SK-N-SH (cell line): ENCODE measurements around the gene STXBP1. TPM values are rescaled to one million over a fixed set of nuclear protein-coding genes. Genes with fewer than 3 reads are reported as not detected.

Experiments
- CTCF ChIA-PET: fragments of 300-600, 350-600 bp; formaldehyde crosslinking; extraction: SDS; loops from one replicate; lab custom pipeline; 2021; lab: Yijun Ruan, JAX
- POLR2A ChIA-PET: fragments of 350-600 bp; sonication (Branson Sonifier 250); formaldehyde crosslinking; extraction: SDS; loops from one replicate; lab custom pipeline; 2020; ENCODE audit warnings: antibody characterized with exemption, inconsistent platforms; lab: Yijun Ruan, JAX
- DNase-seq: peaks from one replicate; pipeline ENCODE4 v3.0.0; 2012
- H2AFZ ChIP-seq: fragments of 200-600 bp; sonication (generic); 2 replicates; pipeline ENCODE4 v1.8.1; 2016; ENCODE audit warnings: antibody characterized with exemption, mild to moderate bottlenecking, low read depth
- H3F3A ChIP-seq: fragments of 200-600 bp; sonication (generic); replicated peaks from 2 replicates; pipeline ENCODE3; 2016; ENCODE audit warnings: antibody characterized with exemption, mild to moderate bottlenecking; ENCODE audit not compliant: insufficient read depth
- H3K27ac ChIP-seq, 2 experiments: fragments of 200-500 bp in 1 of 2; fragments of 200-600 bp in 1 of 2; sonication (Bioruptor generic) in 1 of 2; sonication (generic), shearing (Covaris generic) in 1 of 2; 2 replicates each; pipeline versions ENCODE4 v1.5.1 to v1.6.1; 2014 to 2016; ENCODE audit warnings: low read depth in 2 of 2, inconsistent platforms in 1 of 2, low read length in 1 of 2, mild to moderate bottlenecking in 1 of 2, mixed read lengths in 1 of 2
- H3K27me3 ChIP-seq: fragments of 200-600 bp; sonication (generic), shearing (Covaris generic); 2 replicates; pipeline ENCODE4 v1.6.1; 2016; ENCODE audit warnings: mixed run types; ENCODE audit not compliant: insufficient read depth
- H3K36me3 ChIP-seq, 2 experiments: fragments of 200-500 bp in 1 of 2; fragments of 200-600 bp in 1 of 2; sonication (Bioruptor generic) in 1 of 2; sonication (generic) in 1 of 2; replicated peaks in 1 of 2; 2 replicates each; pipeline versions ENCODE3 to v1.5.1; 2014 to 2016; ENCODE audit warnings: low read length in 1 of 2, mild to moderate bottlenecking in 1 of 2; ENCODE audit not compliant: insufficient read depth in 2 of 2, control insufficient read depth in 1 of 2
- H3K4me1 ChIP-seq, 2 experiments: fragments of 200-500 bp in 1 of 2; fragments of 200-600 bp in 1 of 2; sonication (Bioruptor generic) in 1 of 2; sonication (generic), shearing (Covaris generic) in 1 of 2; 2 replicates each; pipeline versions ENCODE4 v1.5.1 to v1.6.1; 2014 to 2016; ENCODE audit warnings: low read depth in 1 of 2, low read length in 1 of 2, mixed run types in 1 of 2; ENCODE audit not compliant: insufficient read depth in 2 of 2, control insufficient read depth in 1 of 2
- H3K4me2 ChIP-seq: fragments of 200-600 bp; sonication (generic), shearing (Covaris generic); 2 replicates; pipeline ENCODE4 v1.6.1; 2017; ENCODE audit warnings: mixed run types
- H3K4me3 ChIP-seq, 2 experiments: fragments of 200-500 bp in 1 of 2; fragments of 200-600 bp in 1 of 2; sonication (Bioruptor generic) in 1 of 2; sonication (generic), shearing (Covaris generic) in 1 of 2; 2 replicates each; pipeline versions ENCODE4 v1.5.1 to v1.8.1; 2014 to 2016; ENCODE audit warnings: low read depth in 2 of 2, inconsistent platforms in 1 of 2, low read length in 1 of 2, mild to moderate bottlenecking in 1 of 2, mixed read lengths in 1 of 2, moderate library complexity in 1 of 2
- H3K79me2 ChIP-seq: fragments of 200-600 bp; sonication (generic); 2 replicates; pipeline ENCODE4 v1.8.1; 2017; ENCODE audit warnings: mild to moderate bottlenecking; ENCODE audit not compliant: insufficient read depth
- H3K9ac ChIP-seq: fragments of 200-600 bp; sonication (generic); 2 replicates; pipeline ENCODE4 v1.6.1; 2017; ENCODE audit warnings: mixed run types
- H3K9me2 ChIP-seq: fragments of 200-600 bp; sonication (generic); 2 replicates; pipeline ENCODE4 v1.6.1; 2017; ENCODE audit warnings: mixed run types
- H3K9me3 ChIP-seq: fragments of 200-600 bp; sonication (generic); 2 replicates; pipeline ENCODE4 v1.6.1; 2017; ENCODE audit warnings: mixed run types, mild to moderate bottlenecking, moderate library complexity
- H4K20me1 ChIP-seq: fragments of 200-600 bp; sonication (generic); 2 replicates; pipeline ENCODE4 v1.6.1; 2017; ENCODE audit warnings: mild to moderate bottlenecking, mixed run types; ENCODE audit not compliant: insufficient read depth
- ELF1 ChIP-seq: IDR thresholded peaks from 2 replicates; pipeline ENCODE4 v1.4.0; 2012
- EP300 ChIP-seq, 2 experiments: IDR thresholded peaks; 2 replicates each; pipeline versions ENCODE4 v1.4.0 to v1.6.1; 2012; ENCODE audit warnings: borderline replicate concordance in 1 of 2, low read depth in 1 of 2, low read length in 1 of 2
- FOXM1 ChIP-seq: IDR thresholded peaks from 2 replicates; pipeline ENCODE4 v1.4.0; 2012; ENCODE audit warnings: low read depth, mild to moderate bottlenecking
- GATA2 ChIP-seq: sonication (generic); formaldehyde crosslinking; IDR thresholded peaks from 2 replicates; pipeline ENCODE4 v1.5.0; 2020; ENCODE audit warnings: mild to moderate bottlenecking, missing genetic modification reagents
- JUND ChIP-seq: IDR thresholded peaks from 2 replicates; pipeline ENCODE4 v1.4.0; 2012
- MEF2A ChIP-seq: IDR thresholded peaks from 2 replicates; pipeline ENCODE4 v1.4.0; 2012; ENCODE audit warnings: low read depth, borderline replicate concordance
- NFIC ChIP-seq: IDR thresholded peaks from 2 replicates; pipeline ENCODE4 v1.4.0; 2012; ENCODE audit warnings: borderline replicate concordance
- NRF1 ChIP-seq: IDR thresholded peaks from 2 replicates; pipeline ENCODE4 v1.6.1; 2012; ENCODE audit warnings: low read depth, mild to moderate bottlenecking, low read length
- POLR2AphosphoS5 ChIP-seq: IDR thresholded peaks from 2 replicates; pipeline ENCODE4 v1.6.1; 2012; ENCODE audit warnings: low read depth, low read length
- RAD21 ChIP-seq: IDR thresholded peaks from 2 replicates; pipeline ENCODE4 v1.6.1; 2012; ENCODE audit warnings: mild to moderate bottlenecking, low read length
- RFX5 ChIP-seq: IDR thresholded peaks from 2 replicates; pipeline ENCODE4 v1.6.1; 2012; ENCODE audit warnings: mild to moderate bottlenecking, improper control_type of control experiment, low read length
- SIN3A ChIP-seq: IDR thresholded peaks from 2 replicates; pipeline ENCODE4 v1.6.1; 2012; ENCODE audit warnings: low read depth, mild to moderate bottlenecking, low read length, moderate library complexity, borderline replicate concordance
- SMC3 ChIP-seq: IDR thresholded peaks from 2 replicates; pipeline ENCODE4 v1.6.1; 2012; ENCODE audit warnings: low read depth, low read length, improper control_type of control experiment
- TEAD4 ChIP-seq: IDR thresholded peaks from 2 replicates; pipeline ENCODE4 v1.4.0; 2012; ENCODE audit warnings: mild to moderate bottlenecking, borderline replicate concordance; ENCODE audit not compliant: insufficient read depth
- WGBS: methylation state at CpG from one replicate; pipeline ENCODE4 v1.1.6; 2017; ENCODE audit warnings: low lambda C conversion rate; 5-methylcytosine and 5-hydroxymethylcytosine counted together
- polyA plus RNA-seq, 3 experiments: library from polyadenylated mRNA; depleted of rRNA; stranded (reverse); fragments of >200 nt; gene quantifications; 2 replicates each; pipeline ENCODE4 v1.2.3, GENCODE V29; 2012
- TF ChIP-seq, protein P1 (sequence below): fragments of 200-600 bp; sonication (generic); IDR thresholded peaks from 2 replicates; pipeline ENCODE4 v1.6.1; 2017; ENCODE audit warnings: antibody characterized with exemption, mild to moderate bottlenecking, moderate library complexity
- TF ChIP-seq, protein P2 (sequence below): IDR thresholded peaks from 2 replicates; pipeline ENCODE4; 2012
- TF ChIP-seq, protein P3 (sequence below): fragments of 150-350 bp; IDR thresholded peaks from 2 replicates; pipeline ENCODE4 v1.6.1; 2016; ENCODE audit warnings: mild to moderate bottlenecking, low read depth, low read length
- TF ChIP-seq, protein P4 (sequence below): fragments of 150-350 bp; IDR thresholded peaks from 2 replicates; pipeline ENCODE4 v1.6.1; 2017; ENCODE audit warnings: antibody characterized with exemption, low read length, low read depth, borderline replicate concordance

Gene STXBP1
- polyA plus RNA-seq, 1 of the 3 experiments (the other 2 are of a cell fraction): 44.3 TPM

DNA sequence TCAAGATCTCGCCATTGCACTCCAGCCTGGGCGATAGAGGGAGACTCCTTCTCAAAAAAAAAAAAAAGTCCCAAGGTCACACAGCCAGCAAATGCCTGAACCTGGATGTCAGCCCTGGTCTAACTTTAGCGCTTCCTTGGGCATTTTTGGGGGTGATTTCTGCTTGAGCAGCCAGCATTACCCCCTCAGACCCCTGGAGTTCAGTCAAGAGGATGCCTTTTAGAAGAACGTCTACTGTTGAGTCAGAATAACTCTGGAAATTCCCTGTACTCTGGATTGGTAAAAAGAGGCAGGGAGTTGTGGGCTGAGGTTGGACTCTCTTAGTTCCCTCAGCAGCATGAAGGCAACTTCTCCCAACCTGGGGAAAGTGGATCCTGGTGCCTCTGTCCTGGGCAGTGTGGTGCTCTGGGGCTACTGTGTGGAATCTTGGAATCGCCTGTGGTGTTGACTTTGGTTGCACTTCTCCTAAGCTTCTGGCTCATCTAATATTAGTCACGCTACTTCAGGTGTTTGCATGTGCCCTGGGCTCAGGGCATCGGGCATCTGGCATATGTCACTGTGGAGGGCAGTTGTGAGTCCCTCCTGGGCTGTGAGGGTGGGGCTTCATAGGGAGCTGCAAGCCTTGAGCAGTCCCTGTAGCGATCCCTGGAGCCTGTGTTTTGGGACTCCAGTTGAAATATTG lies 32.2 kb downstream of the STXBP1 start:
- Histone ChIP-seq H3K27me3 (no peaks in the 10 kb centered on the region), H3K9me2 (no peaks in the 10 kb centered on the region), H3K4me3 (no peak overlapping the region), H2AFZ (no peak overlapping the region), H3K27ac (no peak overlapping the region), H3K79me2 (peaks cover under 1% of the 10 kb centered on the region; the same call in 1 of the 2 replicates), H3K9me3 (no peaks in the 10 kb centered on the region), H3K9ac (no peak overlapping the region), H3K36me3 (no peaks in the 10 kb centered on the region), H4K20me1 (no peaks in the 10 kb centered on the region), H3F3A (no peaks in the 10 kb centered on the region), H3K4me1 (peaks cover 0 to 9% of the 10 kb centered on the region in 2 experiments; a peak in 1 of 4 replicates), H3K4me2 (no peak overlapping the region)
- POLR2A ChIA-PET: no interaction called here
- no peak for DNase-seq
- WGBS: 92% methylated on average over 6 of the region's 8 CpGs
- CTCF ChIA-PET: interaction anchor here (0.6 kb wide), 1 partner anchor 298 kb away, joined by 3 read pairs; no protein-coding TSS in a partner anchor
- TF ChIP-seq, protein P1, sequence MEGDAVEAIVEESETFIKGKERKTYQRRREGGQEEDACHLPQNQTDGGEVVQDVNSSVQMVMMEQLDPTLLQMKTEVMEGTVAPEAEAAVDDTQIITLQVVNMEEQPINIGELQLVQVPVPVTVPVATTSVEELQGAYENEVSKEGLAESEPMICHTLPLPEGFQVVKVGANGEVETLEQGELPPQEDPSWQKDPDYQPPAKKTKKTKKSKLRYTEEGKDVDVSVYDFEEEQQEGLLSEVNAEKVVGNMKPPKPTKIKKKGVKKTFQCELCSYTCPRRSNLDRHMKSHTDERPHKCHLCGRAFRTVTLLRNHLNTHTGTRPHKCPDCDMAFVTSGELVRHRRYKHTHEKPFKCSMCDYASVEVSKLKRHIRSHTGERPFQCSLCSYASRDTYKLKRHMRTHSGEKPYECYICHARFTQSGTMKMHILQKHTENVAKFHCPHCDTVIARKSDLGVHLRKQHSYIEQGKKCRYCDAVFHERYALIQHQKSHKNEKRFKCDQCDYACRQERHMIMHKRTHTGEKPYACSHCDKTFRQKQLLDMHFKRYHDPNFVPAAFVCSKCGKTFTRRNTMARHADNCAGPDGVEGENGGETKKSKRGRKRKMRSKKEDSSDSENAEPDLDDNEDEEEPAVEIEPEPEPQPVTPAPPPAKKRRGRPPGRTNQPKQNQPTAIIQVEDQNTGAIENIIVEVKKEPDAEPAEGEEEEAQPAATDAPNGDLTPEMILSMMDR: no peak
- TF ChIP-seq NRF1: no peak
- TF ChIP-seq, protein P2, sequence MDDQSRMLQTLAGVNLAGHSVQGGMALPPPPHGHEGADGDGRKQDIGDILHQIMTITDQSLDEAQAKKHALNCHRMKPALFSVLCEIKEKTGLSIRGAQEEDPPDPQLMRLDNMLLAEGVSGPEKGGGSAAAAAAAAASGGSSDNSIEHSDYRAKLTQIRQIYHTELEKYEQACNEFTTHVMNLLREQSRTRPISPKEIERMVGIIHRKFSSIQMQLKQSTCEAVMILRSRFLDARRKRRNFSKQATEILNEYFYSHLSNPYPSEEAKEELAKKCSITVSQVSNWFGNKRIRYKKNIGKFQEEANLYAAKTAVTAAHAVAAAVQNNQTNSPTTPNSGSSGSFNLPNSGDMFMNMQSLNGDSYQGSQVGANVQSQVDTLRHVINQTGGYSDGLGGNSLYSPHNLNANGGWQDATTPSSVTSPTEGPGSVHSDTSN: no peak
- no peak for TF ChIP-seq TEAD4
- no peak for TF ChIP-seq NFIC
- TF ChIP-seq JUND: no peak
- TF ChIP-seq, protein P3, sequence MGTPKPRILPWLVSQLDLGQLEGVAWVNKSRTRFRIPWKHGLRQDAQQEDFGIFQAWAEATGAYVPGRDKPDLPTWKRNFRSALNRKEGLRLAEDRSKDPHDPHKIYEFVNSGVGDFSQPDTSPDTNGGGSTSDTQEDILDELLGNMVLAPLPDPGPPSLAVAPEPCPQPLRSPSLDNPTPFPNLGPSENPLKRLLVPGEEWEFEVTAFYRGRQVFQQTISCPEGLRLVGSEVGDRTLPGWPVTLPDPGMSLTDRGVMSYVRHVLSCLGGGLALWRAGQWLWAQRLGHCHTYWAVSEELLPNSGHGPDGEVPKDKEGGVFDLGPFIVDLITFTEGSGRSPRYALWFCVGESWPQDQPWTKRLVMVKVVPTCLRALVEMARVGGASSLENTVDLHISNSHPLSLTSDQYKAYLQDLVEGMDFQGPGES: no peak
- TF ChIP-seq, protein P4, sequence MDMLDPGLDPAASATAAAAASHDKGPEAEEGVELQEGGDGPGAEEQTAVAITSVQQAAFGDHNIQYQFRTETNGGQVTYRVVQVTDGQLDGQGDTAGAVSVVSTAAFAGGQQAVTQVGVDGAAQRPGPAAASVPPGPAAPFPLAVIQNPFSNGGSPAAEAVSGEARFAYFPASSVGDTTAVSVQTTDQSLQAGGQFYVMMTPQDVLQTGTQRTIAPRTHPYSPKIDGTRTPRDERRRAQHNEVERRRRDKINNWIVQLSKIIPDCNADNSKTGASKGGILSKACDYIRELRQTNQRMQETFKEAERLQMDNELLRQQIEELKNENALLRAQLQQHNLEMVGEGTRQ: no peak
- TF ChIP-seq FOXM1: no peak
- no peak for TF ChIP-seq POLR2AphosphoS5
- no peak for TF ChIP-seq MEF2A
- TF ChIP-seq RFX5: no peak
- TF ChIP-seq GATA2 (CRISPR knock-in tag): no peak
- no peak for TF ChIP-seq RAD21
- no peak for TF ChIP-seq SIN3A
- no peak for TF ChIP-seq ELF1
- TF ChIP-seq EP300 (IDR thresholded peaks at IDR 0.05; ENCODE audit: borderline replicate concordance in 1 of 2, low read depth in 1 of 2, low read length in 1 of 2): no peak
- TF ChIP-seq SMC3: no peak
